HEK293 (cell line): ENCODE measurements around the gene ANTKMT.

Experiments
- ATF2 ChIP-seq: fragments of 450-650 bp; formaldehyde crosslinking; IDR thresholded peaks from 2 replicates; pipeline ENCODE4 v1.5.1; 2016; ENCODE audit warnings: missing biosample characterization, missing genetic modification characterization, low read depth
- CTCF ChIP-seq: fragments of 450-650 bp; formaldehyde crosslinking; IDR thresholded peaks from 2 replicates; pipeline ENCODE4 v1.5.1; 2016; ENCODE audit warnings: missing biosample characterization, missing genetic modification characterization
- TRIM28 ChIP-seq: IDR thresholded peaks from 2 replicates; pipeline ENCODE4 v1.6.1; 2011; ENCODE audit warnings: low read length, control low read depth, borderline replicate concordance
- ZBTB17 ChIP-seq: fragments of 450-650 bp; formaldehyde crosslinking; IDR thresholded peaks from 2 replicates; pipeline ENCODE4 v1.5.1; 2016; ENCODE audit warnings: missing biosample characterization, missing genetic modification characterization
- ZNF239 ChIP-seq: fragments of 450-650 bp; formaldehyde crosslinking; IDR thresholded peaks from 2 replicates; pipeline ENCODE4 v1.5.1; 2016; ENCODE audit warnings: missing biosample characterization, missing genetic modification characterization
- ZNF654 ChIP-seq: fragments of 450-650 bp; formaldehyde crosslinking; IDR thresholded peaks from 2 replicates; pipeline ENCODE4 v1.5.1; 2016; ENCODE audit warnings: low read depth, missing biosample characterization, missing genetic modification characterization
- ZNF670 ChIP-seq: fragments of 450-650 bp; formaldehyde crosslinking; IDR thresholded peaks from 2 replicates; pipeline ENCODE4 v1.5.1; 2016; ENCODE audit warnings: missing biosample characterization, missing genetic modification characterization, low read depth
- TF ChIP-seq, protein P1 (sequence below): sonication (generic); formaldehyde crosslinking; IDR thresholded peaks from 2 replicates; pipeline ENCODE4 v1.8.1; 2022; ENCODE audit warnings: mild to moderate bottlenecking, moderate library complexity, missing genetic modification reagents
- TF ChIP-seq, protein P2 (sequence below): fragments of 450-650 bp; formaldehyde crosslinking; IDR thresholded peaks from 2 replicates; pipeline ENCODE4 v1.5.1; 2016; ENCODE audit warnings: missing biosample characterization, missing genetic modification characterization

- TF ChIP-seq ZNF654 (tag by site-specific recombination) (no peak), ATF2 (tag by site-specific recombination) (no peak), TRIM28 (no peak), CTCF (tag by site-specific recombination) (no peak), ZBTB17 (tag by site-specific recombination) (no peak), ZNF239 (tag by site-specific recombination) (no peak), ZNF670 (tag by site-specific recombination) (no peak)
- TF ChIP-seq, protein P1, sequence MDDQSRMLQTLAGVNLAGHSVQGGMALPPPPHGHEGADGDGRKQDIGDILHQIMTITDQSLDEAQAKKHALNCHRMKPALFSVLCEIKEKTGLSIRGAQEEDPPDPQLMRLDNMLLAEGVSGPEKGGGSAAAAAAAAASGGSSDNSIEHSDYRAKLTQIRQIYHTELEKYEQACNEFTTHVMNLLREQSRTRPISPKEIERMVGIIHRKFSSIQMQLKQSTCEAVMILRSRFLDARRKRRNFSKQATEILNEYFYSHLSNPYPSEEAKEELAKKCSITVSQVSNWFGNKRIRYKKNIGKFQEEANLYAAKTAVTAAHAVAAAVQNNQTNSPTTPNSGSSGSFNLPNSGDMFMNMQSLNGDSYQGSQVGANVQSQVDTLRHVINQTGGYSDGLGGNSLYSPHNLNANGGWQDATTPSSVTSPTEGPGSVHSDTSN (CRISPR knock-in tag), result no peak
- TF ChIP-seq, protein P2, sequence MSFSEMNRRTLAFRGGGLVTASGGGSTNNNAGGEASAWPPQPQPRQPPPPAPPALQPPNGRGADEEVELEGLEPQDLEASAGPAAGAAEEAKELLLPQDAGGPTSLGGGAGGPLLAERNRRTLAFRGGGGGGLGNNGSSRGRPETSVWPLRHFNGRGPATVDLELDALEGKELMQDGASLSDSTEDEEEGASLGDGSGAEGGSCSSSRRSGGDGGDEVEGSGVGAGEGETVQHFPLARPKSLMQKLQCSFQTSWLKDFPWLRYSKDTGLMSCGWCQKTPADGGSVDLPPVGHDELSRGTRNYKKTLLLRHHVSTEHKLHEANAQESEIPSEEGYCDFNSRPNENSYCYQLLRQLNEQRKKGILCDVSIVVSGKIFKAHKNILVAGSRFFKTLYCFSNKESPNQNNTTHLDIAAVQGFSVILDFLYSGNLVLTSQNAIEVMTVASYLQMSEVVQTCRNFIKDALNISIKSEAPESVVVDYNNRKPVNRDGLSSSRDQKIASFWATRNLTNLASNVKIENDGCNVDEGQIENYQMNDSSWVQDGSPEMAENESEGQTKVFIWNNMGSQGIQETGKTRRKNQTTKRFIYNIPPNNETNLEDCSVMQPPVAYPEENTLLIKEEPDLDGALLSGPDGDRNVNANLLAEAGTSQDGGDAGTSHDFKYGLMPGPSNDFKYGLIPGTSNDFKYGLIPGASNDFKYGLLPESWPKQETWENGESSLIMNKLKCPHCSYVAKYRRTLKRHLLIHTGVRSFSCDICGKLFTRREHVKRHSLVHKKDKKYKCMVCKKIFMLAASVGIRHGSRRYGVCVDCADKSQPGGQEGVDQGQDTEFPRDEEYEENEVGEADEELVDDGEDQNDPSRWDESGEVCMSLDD, result no peak
Measured at GRCh38 chr16:756428-756827, 35.5 kb downstream of the ANTKMT start.
